GM19240 (cell line): ENCODE results near the gene FNIP1.
"Not testable (repeated sequence)": the region's sequence is repeated elsewhere in the genome, so short reads cannot be mapped to it uniquely, and the experiment has no call there.

Experiments used
- DNase-seq: peaks from one replicate; pipeline ENCODE4 v3.0.0; 2011; ENCODE audit warnings: low spot score; ENCODE audit not compliant: insufficient read length

FNIP1 gene

DNA sequence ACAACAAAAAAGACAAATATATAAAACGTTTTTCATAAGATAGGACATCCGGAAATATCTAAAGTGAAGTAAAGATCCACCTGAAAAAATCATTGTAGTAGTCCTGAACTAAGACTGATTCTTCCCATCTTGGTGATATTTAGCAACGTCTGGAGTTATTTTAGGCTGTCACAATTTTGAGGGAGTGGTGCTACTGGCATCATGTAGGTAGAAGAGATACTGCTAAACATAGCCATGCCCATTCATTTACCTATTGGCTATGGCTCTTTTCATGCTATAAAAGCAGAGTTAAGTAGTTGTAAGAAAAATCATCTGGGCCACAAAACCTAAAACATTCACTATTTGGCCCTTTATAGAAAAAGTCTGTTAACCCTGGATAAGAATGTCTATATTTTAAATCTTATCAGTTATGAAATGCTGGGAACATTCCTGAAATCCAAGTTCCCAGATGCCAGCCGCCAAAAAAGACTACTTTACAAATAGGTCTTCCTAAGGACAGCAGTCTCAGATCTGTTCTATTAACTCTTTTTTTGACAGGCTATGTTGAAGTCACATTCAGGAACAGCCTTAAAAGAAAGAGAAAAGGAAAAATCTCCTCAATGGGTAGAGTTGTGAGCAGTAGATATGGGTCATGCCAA is 188.8 kb downstream of the FNIP1 start:
- no peak for DNase-seq

DNA sequence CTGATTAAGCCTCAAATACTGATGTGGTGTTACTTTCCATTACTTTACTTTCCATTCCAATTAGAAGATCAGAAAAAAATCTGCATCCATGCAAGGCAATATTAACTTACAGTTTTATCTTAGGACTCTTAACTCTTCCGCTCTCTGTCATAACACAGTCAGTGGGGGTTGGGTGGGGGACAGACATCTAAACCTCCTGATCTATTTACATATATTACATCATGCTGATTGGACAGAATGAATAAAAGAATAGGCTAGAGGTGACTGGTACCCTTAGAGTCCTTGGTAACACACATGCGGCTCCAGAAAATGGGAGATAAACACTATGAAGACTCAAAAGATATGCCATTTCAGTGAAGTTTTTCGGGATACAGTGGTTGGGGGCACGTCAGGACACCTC is 189.4 kb downstream of the FNIP1 start:
- no peak for DNase-seq

DNA sequence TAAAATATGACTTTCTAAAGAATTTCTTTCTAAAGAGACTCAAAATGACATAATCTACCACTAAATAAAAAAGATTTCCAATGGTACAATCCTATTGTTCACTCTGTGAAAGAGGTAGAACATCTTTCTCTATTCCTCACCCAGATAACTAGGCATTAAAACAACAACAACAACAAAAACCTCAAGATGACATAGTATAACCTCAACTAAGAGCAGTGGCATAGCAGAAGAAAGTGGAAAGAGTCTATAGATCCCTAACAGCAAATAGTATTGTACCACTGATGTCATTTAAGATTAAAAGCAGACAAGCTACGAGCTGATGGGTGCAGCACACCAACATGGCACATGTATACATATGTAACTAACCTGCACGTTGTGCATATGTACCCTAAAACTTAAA is 191.7 kb downstream of the FNIP1 start:
- no peak for DNase-seq

DNA sequence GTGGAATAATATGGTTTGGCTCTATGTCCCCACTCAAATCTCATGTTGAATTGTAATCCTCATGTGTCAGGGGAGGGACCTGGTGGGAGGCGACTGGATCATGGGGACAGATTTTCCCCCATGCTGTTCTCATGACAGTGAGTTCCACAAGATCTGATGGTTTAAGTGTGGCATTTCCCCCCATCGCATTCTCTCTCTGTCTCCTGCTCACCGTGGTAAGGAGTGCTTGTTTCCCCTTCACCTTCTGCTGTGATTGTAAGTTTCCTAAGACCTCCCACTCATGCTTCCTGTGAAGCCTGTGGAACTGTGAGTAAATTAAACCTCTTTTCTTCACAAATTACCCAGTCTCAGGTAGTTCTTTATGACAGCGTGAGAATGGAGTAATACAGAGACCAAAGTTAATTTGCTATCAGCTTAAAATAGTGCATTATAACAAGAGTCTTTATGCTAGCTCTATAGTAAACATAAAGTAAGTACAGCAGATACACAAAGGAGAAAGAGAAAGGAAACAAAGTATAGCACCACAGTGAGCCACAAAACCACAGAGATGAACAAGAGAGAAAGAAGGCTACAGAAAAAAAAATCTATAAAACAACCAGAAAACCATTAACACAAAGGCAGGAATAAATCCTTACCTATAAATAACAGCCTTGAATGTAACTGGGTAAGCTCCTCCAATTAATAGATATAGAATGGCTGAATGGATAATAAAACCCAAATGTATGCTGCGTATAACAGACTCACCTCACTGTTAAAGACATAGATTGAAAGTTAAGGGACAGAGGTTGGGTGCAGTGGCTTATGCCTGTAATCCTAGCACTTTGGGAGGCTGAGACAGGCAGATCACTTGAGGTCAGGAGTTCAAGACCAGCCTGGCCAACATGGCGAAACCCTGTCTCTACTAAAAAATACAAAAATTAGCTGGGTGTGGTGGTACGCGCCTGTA is 201.5 kb downstream of the FNIP1 start:
- no peak for DNase-seq

DNA sequence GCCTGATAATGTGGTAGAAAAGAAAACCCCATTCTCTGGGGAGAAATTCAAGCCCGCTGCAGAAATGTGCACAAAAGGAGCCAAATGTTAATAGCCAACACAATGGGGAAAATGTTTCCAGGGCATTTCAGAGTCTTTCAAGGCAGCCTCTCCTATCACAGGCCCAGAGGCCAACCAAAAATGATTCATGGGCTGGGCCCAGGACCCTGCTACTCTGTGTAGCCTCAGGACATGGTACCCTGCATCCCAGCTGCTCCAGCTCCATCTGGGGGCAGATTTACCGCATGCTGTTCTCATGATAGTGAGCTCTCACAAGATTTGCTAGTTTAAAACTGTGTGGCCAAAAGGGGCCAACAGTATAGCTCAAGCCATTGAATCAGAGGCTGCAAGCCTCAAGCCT is 202.9 kb downstream of the FNIP1 start:
- no peak for DNase-seq

DNA sequence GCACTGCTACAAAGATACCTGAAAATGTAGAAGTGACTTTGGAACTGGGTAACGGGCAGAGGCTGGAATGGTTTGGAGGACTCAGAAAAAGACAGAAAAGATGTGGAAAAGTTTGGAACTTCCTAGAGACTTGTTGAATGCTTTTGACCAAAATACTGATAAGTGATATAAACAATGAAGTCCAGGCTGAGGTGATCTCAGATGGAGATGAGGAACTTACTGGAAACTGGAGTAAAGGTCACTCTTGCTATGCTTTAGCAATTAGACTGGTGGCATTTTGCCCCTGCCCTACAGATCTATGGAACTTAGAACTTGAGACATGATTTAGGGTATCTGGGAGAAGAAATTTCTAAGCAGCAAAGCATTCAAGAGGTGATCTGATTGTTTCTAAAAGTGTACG is 203.4 kb downstream of the FNIP1 start:
- DNase-seq: not testable (repeated sequence)
